ENCODE results near the gene BEND6.
"Not testable (repeated sequence)": the region's sequence is repeated elsewhere in the genome, so short reads cannot be mapped to it uniquely, and the experiment has no call there.

BEND6 gene

DNA sequence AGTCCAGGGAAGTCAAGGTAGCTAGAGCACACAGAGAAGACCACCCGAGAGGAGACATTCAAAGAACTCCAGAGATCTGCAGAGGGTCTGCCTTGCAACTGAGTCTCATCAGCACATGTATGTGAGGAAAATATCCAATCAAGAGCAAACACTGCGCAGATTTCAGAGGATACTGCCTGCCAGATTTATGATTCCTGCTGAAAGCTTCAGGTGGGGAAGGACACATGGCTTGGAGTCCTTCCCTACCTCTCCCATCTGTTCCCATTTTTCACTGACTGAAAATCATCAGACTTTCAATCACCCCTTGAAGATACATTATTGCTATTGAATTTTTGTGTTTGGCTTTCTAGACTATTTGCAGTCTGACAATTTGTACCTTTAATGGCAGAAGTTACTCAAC, 84.0 kb downstream of the BEND6 start:
- H3K79me1 ChIP-seq (replicated peaks; ENCODE audit: low read length, poor library complexity, severe bottlenecking): no peaks in the 10 kb centered on the region
- H3K9me3 ChIP-seq (ENCODE audit: control insufficient read depth, low read length): no peaks in the 10 kb centered on the region
- no peak overlapping the region for H3K4me2 ChIP-seq (ENCODE audit: low read length, poor library complexity, severe bottlenecking)
- H3K27me3 ChIP-seq (ENCODE audit: control insufficient read depth in 1 of 2, insufficient read depth in 1 of 2, low read length in 2 of 2): no peaks in the 10 kb centered on the region
- DNase-seq: no peak
- H3K23ac ChIP-seq (ENCODE audit: low read length in 2 of 2): no peak overlapping the region
- no peak overlapping the region for H2BK120ac ChIP-seq (ENCODE audit: low read depth, low read length)
- 93% methylated on average over 2 of the region's 2 CpGs for WGBS
- H3K27ac ChIP-seq (ENCODE audit: low read length, poor library complexity, severe bottlenecking): no peak overlapping the region
- H2AFZ ChIP-seq (ENCODE audit: low read depth, low read length): no peak overlapping the region
- H2BK5ac ChIP-seq (ENCODE audit: low read depth, low read length, poor library complexity, severe bottlenecking): no peak overlapping the region
- H4K91ac ChIP-seq (ENCODE audit: low read length): no peak overlapping the region
- no peak overlapping the region for H4K8ac ChIP-seq (ENCODE audit: low read length)
- H3K4me3 ChIP-seq (ENCODE audit: insufficient read depth in 1 of 2, low read depth in 1 of 2, low read length in 2 of 2): no peak overlapping the region
- no peak overlapping the region for H2BK15ac ChIP-seq (ENCODE audit: low read depth, poor library complexity, severe bottlenecking)
- no peak overlapping the region for H3K18ac ChIP-seq (ENCODE audit: low read depth in 1 of 2, low read length in 2 of 2)
- no peak overlapping the region for H3K4ac ChIP-seq (ENCODE audit: low read depth in 1 of 2, low read length in 2 of 2)
- H2AK5ac ChIP-seq (ENCODE audit: low read length, severe bottlenecking): no peak overlapping the region
- H3K4me1 ChIP-seq (ENCODE audit: control insufficient read depth, insufficient read depth, low read depth, low read length): no peaks in the 10 kb centered on the region
- no peak overlapping the region for H3K14ac ChIP-seq (ENCODE audit: low read length in 2 of 2)
- H3K9ac ChIP-seq (ENCODE audit: low read length): no peak overlapping the region
- H3K36me3 ChIP-seq (ENCODE audit: control insufficient read depth in 1 of 2, insufficient read depth in 2 of 2, low read depth in 1 of 2, low read length in 2 of 2): no peaks in the 10 kb centered on the region
- no peak overlapping the region for H2BK12ac ChIP-seq (ENCODE audit: low read length in 2 of 2)

- no peak for DNase-seq
- 90% methylated on average over 5 of the region's 5 CpGs for WGBS
- no peak overlapping the region for H3K4ac ChIP-seq (ENCODE audit: low read depth in 1 of 2, low read length in 2 of 2)
- no peak overlapping the region for H3K14ac ChIP-seq (ENCODE audit: low read length in 2 of 2)
- H3K4me1 ChIP-seq (ENCODE audit: control insufficient read depth, insufficient read depth, low read depth, low read length): no peaks in the 10 kb centered on the region
- no peak overlapping the region for H2BK120ac ChIP-seq (ENCODE audit: low read depth, low read length)
- no peak overlapping the region for H2BK5ac ChIP-seq (ENCODE audit: low read depth, low read length, poor library complexity, severe bottlenecking)
- H3K9me3 ChIP-seq (ENCODE audit: control insufficient read depth, low read length): no peaks in the 10 kb centered on the region
- H3K9ac ChIP-seq (ENCODE audit: low read length): no peak overlapping the region
- no peak overlapping the region for H3K4me3 ChIP-seq (ENCODE audit: insufficient read depth in 1 of 2, low read depth in 1 of 2, low read length in 2 of 2)
- no peak overlapping the region for H3K27ac ChIP-seq (ENCODE audit: low read length, poor library complexity, severe bottlenecking)
- H3K36me3 ChIP-seq (ENCODE audit: control insufficient read depth in 1 of 2, insufficient read depth in 2 of 2, low read depth in 1 of 2, low read length in 2 of 2): no peaks in the 10 kb centered on the region
- no peaks in the 10 kb centered on the region for H3K79me1 ChIP-seq (replicated peaks; ENCODE audit: low read length, poor library complexity, severe bottlenecking)
- H3K18ac ChIP-seq (ENCODE audit: low read depth in 1 of 2, low read length in 2 of 2): no peak overlapping the region
- no peaks in the 10 kb centered on the region for H3K27me3 ChIP-seq (ENCODE audit: control insufficient read depth in 1 of 2, insufficient read depth in 1 of 2, low read length in 2 of 2)
- no peak overlapping the region for H2AK5ac ChIP-seq (ENCODE audit: low read length, severe bottlenecking)
- no peak overlapping the region for H4K8ac ChIP-seq (ENCODE audit: low read length)
- no peak overlapping the region for H2BK15ac ChIP-seq (ENCODE audit: low read depth, poor library complexity, severe bottlenecking)
- no peak overlapping the region for H2BK12ac ChIP-seq (ENCODE audit: low read length in 2 of 2)
- no peak overlapping the region for H3K23ac ChIP-seq (ENCODE audit: low read length in 2 of 2)
- no peak overlapping the region for H2AFZ ChIP-seq (ENCODE audit: low read depth, low read length)
- H4K91ac ChIP-seq (ENCODE audit: low read length): no peak overlapping the region
- no peak overlapping the region for H3K4me2 ChIP-seq (ENCODE audit: low read length, poor library complexity, severe bottlenecking)
Observed at GRCh38 chr6:57040011-57040410, 85.1 kb downstream of the BEND6 start.

DNA sequence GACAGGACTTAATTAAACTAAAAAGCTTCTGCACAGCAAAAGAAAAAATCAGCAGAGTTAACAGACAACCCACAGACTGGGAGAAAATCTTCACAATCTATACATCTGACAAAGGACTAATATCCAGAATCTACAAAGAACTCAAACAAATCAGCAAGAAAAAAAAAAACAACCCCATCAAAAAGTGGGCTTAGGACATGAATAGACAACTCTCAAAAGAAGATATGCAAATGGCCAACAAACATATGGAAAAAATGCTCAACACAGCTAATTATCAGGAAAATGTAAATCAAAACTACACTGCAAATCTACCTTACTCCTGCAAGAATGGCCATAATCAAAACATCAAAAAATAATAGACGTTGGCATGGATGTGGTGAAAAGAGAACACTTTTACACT, 89.2 kb downstream of the BEND6 start:
- H4K91ac ChIP-seq (ENCODE audit: low read length); H2BK120ac ChIP-seq (ENCODE audit: low read depth, low read length); H2AK5ac ChIP-seq (ENCODE audit: low read length, severe bottlenecking); H3K4me3 ChIP-seq (ENCODE audit: insufficient read depth in 1 of 2, low read depth in 1 of 2, low read length in 2 of 2); H3K4ac ChIP-seq (ENCODE audit: low read depth in 1 of 2, low read length in 2 of 2); H3K27me3 ChIP-seq (ENCODE audit: control insufficient read depth in 1 of 2, insufficient read depth in 1 of 2, low read length in 2 of 2); H2BK12ac ChIP-seq (ENCODE audit: low read length in 2 of 2); H4K8ac ChIP-seq (ENCODE audit: low read length); DNase-seq; H3K14ac ChIP-seq (ENCODE audit: low read length in 2 of 2); H3K27ac ChIP-seq (ENCODE audit: low read length, poor library complexity, severe bottlenecking); H3K79me1 ChIP-seq (replicated peaks; ENCODE audit: low read length, poor library complexity, severe bottlenecking); H3K18ac ChIP-seq (ENCODE audit: low read depth in 1 of 2, low read length in 2 of 2); H2BK15ac ChIP-seq (ENCODE audit: low read depth, poor library complexity, severe bottlenecking); H3K9me3 ChIP-seq (ENCODE audit: control insufficient read depth, low read length); H3K4me1 ChIP-seq (ENCODE audit: control insufficient read depth, insufficient read depth, low read depth, low read length); H2BK5ac ChIP-seq (ENCODE audit: low read depth, low read length, poor library complexity, severe bottlenecking); H3K9ac ChIP-seq (ENCODE audit: low read length); H3K4me2 ChIP-seq (ENCODE audit: low read length, poor library complexity, severe bottlenecking); H3K23ac ChIP-seq (ENCODE audit: low read length in 2 of 2); H2AFZ ChIP-seq (ENCODE audit: low read depth, low read length): not testable (repeated sequence)
- no CpG with 5 or more reads among the region's 1 CpG for WGBS
- H3K36me3 ChIP-seq (ENCODE audit: control insufficient read depth in 1 of 2, insufficient read depth in 2 of 2, low read depth in 1 of 2, low read length in 2 of 2): peaks cover 0 to 11% of the 10 kb centered on the region in 2 experiments

DNA sequence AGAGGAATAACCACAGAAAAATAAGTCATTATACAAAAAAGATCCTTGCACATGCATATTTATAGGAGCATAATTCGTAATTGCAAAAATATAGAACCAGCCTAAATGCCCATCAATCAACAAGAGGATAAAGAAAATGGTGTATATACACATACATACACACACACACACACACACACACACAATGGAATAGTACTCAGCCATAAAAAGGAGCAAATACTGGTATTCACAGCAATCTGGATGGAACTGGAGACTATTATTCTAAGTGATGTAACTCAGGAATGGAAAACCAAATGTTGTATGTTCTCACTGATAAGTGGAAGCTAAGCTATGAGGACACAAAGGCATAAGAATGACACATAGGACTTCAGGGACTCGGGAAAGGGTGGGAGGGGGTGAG, 89.7 kb downstream of the BEND6 start:
- peaks cover 0 to 16% of the 10 kb centered on the region in 2 experiments for H3K36me3 ChIP-seq (ENCODE audit: control insufficient read depth in 1 of 2, insufficient read depth in 2 of 2, low read depth in 1 of 2, low read length in 2 of 2)
- no peaks in the 10 kb centered on the region for H3K79me1 ChIP-seq (replicated peaks; ENCODE audit: low read length, poor library complexity, severe bottlenecking)
- no peak overlapping the region for H2AK5ac ChIP-seq (ENCODE audit: low read length, severe bottlenecking)
- no peak overlapping the region for H3K27ac ChIP-seq (ENCODE audit: low read length, poor library complexity, severe bottlenecking)
- WGBS: 100% methylated on average over 1 of the region's 2 CpGs
- H3K23ac ChIP-seq (ENCODE audit: low read length in 2 of 2): no peak overlapping the region
- H2BK5ac ChIP-seq (ENCODE audit: low read depth, low read length, poor library complexity, severe bottlenecking): no peak overlapping the region
- no peak overlapping the region for H2AFZ ChIP-seq (ENCODE audit: low read depth, low read length)
- H3K9me3 ChIP-seq (ENCODE audit: control insufficient read depth, low read length): no peaks in the 10 kb centered on the region
- no peak overlapping the region for H2BK15ac ChIP-seq (ENCODE audit: low read depth, poor library complexity, severe bottlenecking)
- no peak overlapping the region for H3K18ac ChIP-seq (ENCODE audit: low read depth in 1 of 2, low read length in 2 of 2)
- H3K4ac ChIP-seq (ENCODE audit: low read depth in 1 of 2, low read length in 2 of 2): no peak overlapping the region
- H3K4me1 ChIP-seq (ENCODE audit: control insufficient read depth, insufficient read depth, low read depth, low read length): no peaks in the 10 kb centered on the region
- DNase-seq: no peak
- H2BK12ac ChIP-seq (ENCODE audit: low read length in 2 of 2): no peak overlapping the region
- no peak overlapping the region for H3K9ac ChIP-seq (ENCODE audit: low read length)
- no peaks in the 10 kb centered on the region for H3K27me3 ChIP-seq (ENCODE audit: control insufficient read depth in 1 of 2, insufficient read depth in 1 of 2, low read length in 2 of 2)
- H3K4me3 ChIP-seq (ENCODE audit: insufficient read depth in 1 of 2, low read depth in 1 of 2, low read length in 2 of 2): no peak overlapping the region
- no peak overlapping the region for H2BK120ac ChIP-seq (ENCODE audit: low read depth, low read length)
- no peak overlapping the region for H4K91ac ChIP-seq (ENCODE audit: low read length)
- H3K4me2 ChIP-seq (ENCODE audit: low read length, poor library complexity, severe bottlenecking): no peak overlapping the region
- H4K8ac ChIP-seq (ENCODE audit: low read length): no peak overlapping the region
- no peak overlapping the region for H3K14ac ChIP-seq (ENCODE audit: low read length in 2 of 2)

Data from mesenchymal stem cell (in vitro differentiated cells and primary cell).